ENCODE measurements around the gene GGT6. TPM values are rescaled to one million over a fixed set of nuclear protein-coding genes. Genes with fewer than 3 reads are reported as not detected.
A peak's percentile ranks its signal among the peaks of the same experiment; 100 is the strongest.

Gene GGT6
- polyA plus RNA-seq, 2 donors, result 49.5 to 72.3 TPM

DNA sequence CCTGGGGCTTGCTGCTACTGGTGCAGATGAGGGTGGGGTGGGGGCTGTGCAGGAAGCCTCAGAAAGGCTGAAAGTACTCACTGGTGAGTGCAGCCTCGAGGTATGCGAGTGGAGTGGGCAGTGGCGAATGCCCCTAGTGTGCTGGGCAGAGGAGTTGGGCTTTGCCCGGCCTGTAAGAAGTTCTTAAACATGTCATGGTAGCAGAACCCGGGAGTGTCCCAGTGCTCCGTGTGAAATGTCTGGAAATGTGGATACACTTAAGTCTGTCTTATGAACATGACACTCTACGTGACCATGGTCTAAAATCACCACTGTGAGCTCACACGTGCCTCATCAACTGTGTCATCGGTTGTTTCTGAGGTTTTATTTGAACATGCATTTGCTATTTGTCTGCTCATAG is 25.7 kb upstream of the GGT6 start:
- Histone ChIP-seq H3K36me3 (ENCODE audit: control insufficient read depth in 2 of 2, insufficient read depth in 2 of 2, low read length in 1 of 2) (no peaks in the 10 kb centered on the region), H3K4me3 (ENCODE audit: low read depth in 1 of 2, low read length in 2 of 2) (no peak overlapping the region), H3K27ac (ENCODE audit: low read depth in 2 of 2, low read length in 1 of 2) (peak overlapping the region in 1 of 2 donors; percentile 32), H3K27me3 (ENCODE audit: control insufficient read depth in 1 of 2, insufficient read depth in 2 of 2, low read length in 2 of 2) (peaks cover 0 to 3% of the 10 kb centered on the region in 2 donors), H3K9me3 (ENCODE audit: control insufficient read depth in 2 of 2, insufficient read depth in 1 of 2, low read depth in 1 of 2, low read length in 1 of 2) (no peaks in the 10 kb centered on the region), H3K4me1 (ENCODE audit: control insufficient read depth in 2 of 2, insufficient read depth in 2 of 2, low read length in 1 of 2) (peaks cover 5% of the 10 kb centered on the region in 2 donors)
- WGBS, 2 donors, result 81 to 84% methylated on average over 9 of the region's 9 CpGs

GRCh38 chr17:4585638-4585994 is 25.2 kb upstream of the GGT6 start:
- Histone ChIP-seq H3K4me1 (ENCODE audit: control insufficient read depth in 2 of 2, insufficient read depth in 2 of 2, low read length in 1 of 2) (peaks cover 5% of the 10 kb centered on the region in 2 donors), H3K4me3 (ENCODE audit: low read depth in 1 of 2, low read length in 2 of 2) (peak overlapping the region in 1 of 2 donors; percentile 8), H3K36me3 (ENCODE audit: control insufficient read depth in 2 of 2, insufficient read depth in 2 of 2, low read length in 1 of 2) (no peaks in the 10 kb centered on the region), H3K27me3 (ENCODE audit: control insufficient read depth in 1 of 2, insufficient read depth in 2 of 2, low read length in 2 of 2) (peaks cover 0 to 3% of the 10 kb centered on the region in 2 donors), H3K27ac (ENCODE audit: low read depth in 2 of 2, low read length in 1 of 2) (peak overlapping the region; percentile 32 to 47), H3K9me3 (ENCODE audit: control insufficient read depth in 2 of 2, insufficient read depth in 1 of 2, low read depth in 1 of 2, low read length in 1 of 2) (no peaks in the 10 kb centered on the region)
- WGBS, 2 donors, result 70 to 73% methylated on average over 7 of the region's 7 CpGs

DNA sequence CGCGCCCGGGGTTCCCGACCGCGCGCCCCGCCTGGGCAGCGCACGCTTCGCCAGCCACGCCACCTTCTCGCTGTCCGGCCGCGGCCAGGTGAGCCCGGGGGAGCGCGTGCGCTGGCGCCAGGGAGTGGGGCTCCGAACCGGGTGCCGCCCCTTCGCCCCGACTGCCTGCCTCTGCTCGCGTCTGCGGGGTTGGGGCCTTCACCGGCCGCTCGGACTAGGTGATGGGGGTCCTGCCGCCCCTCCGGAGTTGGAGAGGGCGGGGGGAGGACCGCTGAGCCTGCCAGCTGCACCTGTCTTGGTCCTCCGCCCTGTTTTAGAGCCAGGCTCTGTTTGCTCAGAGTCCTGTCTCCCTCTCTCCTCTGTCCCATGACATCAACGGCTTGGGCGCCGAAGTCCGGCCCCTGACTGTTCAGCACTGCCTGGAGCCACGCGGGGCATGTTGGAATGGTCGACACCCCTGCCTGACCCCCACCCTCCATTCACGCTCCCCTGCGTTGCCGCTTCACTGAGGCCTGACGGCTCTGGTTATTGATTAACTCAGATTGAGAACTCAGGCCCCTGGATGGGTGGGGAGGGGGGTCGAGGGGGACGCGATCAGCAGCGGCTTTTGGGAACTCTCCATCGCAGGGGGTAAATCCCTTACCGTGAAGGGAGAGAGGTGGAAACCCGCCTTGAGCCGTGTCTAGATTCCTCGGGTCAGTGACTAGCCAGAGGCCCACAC is 24.7 kb upstream of the GGT6 start:
- WGBS, 2 donors, result 20 to 21% methylated on average over 39 to 57 of the region's 57 CpGs
- Histone ChIP-seq H3K4me3 (ENCODE audit: low read depth in 1 of 2, low read length in 2 of 2) (peak overlapping the region; percentile 40 to 42), H3K27ac (ENCODE audit: low read depth in 2 of 2, low read length in 1 of 2) (peak overlapping the region in 1 of 2 donors; percentile 47), H3K36me3 (ENCODE audit: control insufficient read depth in 2 of 2, insufficient read depth in 2 of 2, low read length in 1 of 2) (no peaks in the 10 kb centered on the region), H3K4me1 (ENCODE audit: control insufficient read depth in 2 of 2, insufficient read depth in 2 of 2, low read length in 1 of 2) (peaks cover 5% of the 10 kb centered on the region in 2 donors), H3K9me3 (ENCODE audit: control insufficient read depth in 2 of 2, insufficient read depth in 1 of 2, low read depth in 1 of 2, low read length in 1 of 2) (no peaks in the 10 kb centered on the region), H3K27me3 (ENCODE audit: control insufficient read depth in 1 of 2, insufficient read depth in 2 of 2, low read length in 2 of 2) (peaks cover 0 to 3% of the 10 kb centered on the region in 2 donors)

DNA sequence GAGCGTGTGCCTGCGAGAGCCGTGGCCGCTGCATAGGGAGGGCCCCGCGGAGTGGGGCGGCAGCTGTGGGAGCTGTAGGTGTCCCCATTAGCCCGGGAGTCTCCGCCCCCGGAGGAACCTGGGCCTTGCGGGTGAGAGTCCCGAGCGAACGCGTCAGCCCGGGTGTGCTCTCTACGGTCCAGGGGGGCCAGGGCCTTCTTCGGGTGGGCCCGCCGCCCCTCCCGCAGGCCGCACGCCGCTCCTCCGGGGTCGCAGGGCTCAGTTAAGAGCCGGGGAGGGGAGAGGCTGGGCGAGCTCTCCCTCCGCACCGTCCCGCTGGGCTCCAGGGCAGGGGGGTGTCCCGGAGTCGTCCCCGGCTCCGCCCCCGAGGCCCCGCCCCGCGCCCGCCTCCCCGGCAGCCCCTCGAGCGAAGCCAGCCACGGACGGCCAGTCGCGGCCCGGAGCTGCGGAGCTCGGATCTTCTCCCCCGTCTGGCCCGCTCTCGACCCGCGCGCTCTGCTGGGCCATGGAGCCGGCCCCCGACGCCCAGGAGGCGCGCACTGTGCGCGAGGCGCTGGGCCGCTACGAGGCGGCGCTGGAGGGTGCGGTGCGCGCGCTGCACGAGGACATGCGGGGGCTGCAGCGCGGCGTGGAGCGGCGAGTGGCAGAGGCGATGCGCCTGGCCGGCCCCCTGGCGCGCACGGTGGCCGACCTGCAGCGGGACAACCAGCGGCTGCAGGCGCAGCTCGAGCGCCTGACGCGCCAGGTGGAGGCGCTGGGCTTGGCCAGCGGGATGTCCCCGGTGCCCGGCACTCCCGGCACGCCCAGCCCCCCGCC is 23.9 kb upstream of the GGT6 start, which contains the start of gene SMTNL2:
TSS of gene SMTNL2 (plus strand) at position 429 of the 816 bp plus-strand sequence. CDS start at position 506, 77 bp downstream.
- no peaks in the 10 kb centered on the region for H3K36me3 ChIP-seq (ENCODE audit: control insufficient read depth in 2 of 2, insufficient read depth in 2 of 2, low read length in 1 of 2)
- H3K27me3 ChIP-seq (ENCODE audit: control insufficient read depth in 1 of 2, insufficient read depth in 2 of 2, low read length in 2 of 2), result peaks cover 0 to 3% of the 10 kb centered on the region in 2 donors
- H3K4me1 ChIP-seq (ENCODE audit: control insufficient read depth in 2 of 2, insufficient read depth in 2 of 2, low read length in 1 of 2), result peaks cover 5% of the 10 kb centered on the region in 2 donors
- peak within 1 kb of the TSS; percentile 40 to 48 for H3K4me3 ChIP-seq (ENCODE audit: low read depth in 1 of 2, low read length in 2 of 2)
- H3K27ac ChIP-seq (ENCODE audit: low read depth in 2 of 2, low read length in 1 of 2), result peak within 1 kb of the TSS; percentile 31 to 47
- H3K9me3 ChIP-seq (ENCODE audit: control insufficient read depth in 2 of 2, insufficient read depth in 1 of 2, low read depth in 1 of 2, low read length in 1 of 2), result no peaks in the 10 kb centered on the region
- 0 to 1% methylated on average over 68 to 100 of the region's 100 CpGs for WGBS, 2 donors

DNA sequence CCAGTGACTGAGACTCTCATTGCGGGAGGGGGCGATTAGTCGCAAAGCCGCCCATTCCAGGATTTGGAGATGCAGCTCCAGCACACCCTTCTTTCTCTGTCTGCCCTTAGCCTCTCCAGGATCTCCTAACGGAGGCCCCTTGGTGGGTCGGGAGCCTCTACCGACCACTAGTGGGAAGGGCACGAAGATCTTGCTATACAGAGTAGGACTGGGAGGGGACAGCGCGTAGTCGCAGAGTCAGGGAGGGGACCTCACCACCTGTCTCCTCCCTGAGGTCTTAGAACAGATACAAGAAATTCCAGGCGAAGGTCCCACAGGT is 23.4 kb upstream of the GGT6 start:
- Histone ChIP-seq H3K27me3 (ENCODE audit: control insufficient read depth in 1 of 2, insufficient read depth in 2 of 2, low read length in 2 of 2) (peaks cover 0 to 3% of the 10 kb centered on the region in 2 donors), H3K36me3 (ENCODE audit: control insufficient read depth in 2 of 2, insufficient read depth in 2 of 2, low read length in 1 of 2) (no peaks in the 10 kb centered on the region), H3K27ac (ENCODE audit: low read depth in 2 of 2, low read length in 1 of 2) (peak overlapping the region; percentile 31 to 47), H3K4me1 (ENCODE audit: control insufficient read depth in 2 of 2, insufficient read depth in 2 of 2, low read length in 1 of 2) (peaks cover 5% of the 10 kb centered on the region in 2 donors), H3K9me3 (ENCODE audit: control insufficient read depth in 2 of 2, insufficient read depth in 1 of 2, low read depth in 1 of 2, low read length in 1 of 2) (no peaks in the 10 kb centered on the region), H3K4me3 (ENCODE audit: low read depth in 1 of 2, low read length in 2 of 2) (peak overlapping the region; percentile 40 to 48)
- 23 to 24% methylated on average over 12 of the region's 12 CpGs for WGBS, 2 donors

- Histone ChIP-seq H3K4me1 (ENCODE audit: control insufficient read depth in 2 of 2, insufficient read depth in 2 of 2, low read length in 1 of 2) (peaks cover 5% of the 10 kb centered on the region in 2 donors), H3K27ac (ENCODE audit: low read depth in 2 of 2, low read length in 1 of 2) (no peak overlapping the region), H3K27me3 (ENCODE audit: control insufficient read depth in 1 of 2, insufficient read depth in 2 of 2, low read length in 2 of 2) (peaks cover 0 to 3% of the 10 kb centered on the region in 2 donors), H3K9me3 (ENCODE audit: control insufficient read depth in 2 of 2, insufficient read depth in 1 of 2, low read depth in 1 of 2, low read length in 1 of 2) (no peaks in the 10 kb centered on the region), H3K4me3 (ENCODE audit: low read depth in 1 of 2, low read length in 2 of 2) (no peak overlapping the region), H3K36me3 (ENCODE audit: control insufficient read depth in 2 of 2, insufficient read depth in 2 of 2, low read length in 1 of 2) (no peaks in the 10 kb centered on the region)
- WGBS, 2 donors, result 75 to 77% methylated on average over 3 of the region's 3 CpGs
Measured at GRCh38 chr17:4583206-4583605, 22.8 kb upstream of the GGT6 start.

- Histone ChIP-seq H3K27ac (ENCODE audit: low read depth in 2 of 2, low read length in 1 of 2) (no peak overlapping the region), H3K9me3 (ENCODE audit: control insufficient read depth in 2 of 2, insufficient read depth in 1 of 2, low read depth in 1 of 2, low read length in 1 of 2) (no peaks in the 10 kb centered on the region), H3K4me3 (ENCODE audit: low read depth in 1 of 2, low read length in 2 of 2) (no peak overlapping the region), H3K36me3 (ENCODE audit: control insufficient read depth in 2 of 2, insufficient read depth in 2 of 2, low read length in 1 of 2) (no peaks in the 10 kb centered on the region), H3K4me1 (ENCODE audit: control insufficient read depth in 2 of 2, insufficient read depth in 2 of 2, low read length in 1 of 2) (peaks cover 5% of the 10 kb centered on the region in 2 donors), H3K27me3 (ENCODE audit: control insufficient read depth in 1 of 2, insufficient read depth in 2 of 2, low read length in 2 of 2) (peaks cover 0 to 3% of the 10 kb centered on the region in 2 donors)
- WGBS, 2 donors, result 80 to 85% methylated on average over 8 of the region's 8 CpGs
Measured at GRCh38 chr17:4582691-4583090, 22.3 kb upstream of the GGT6 start.

GRCh38 chr17:4582101-4582501 is 21.7 kb upstream of the GGT6 start:
- no peak overlapping the region for H3K27ac ChIP-seq (ENCODE audit: low read depth in 2 of 2, low read length in 1 of 2)
- WGBS, 2 donors, result 55 to 62% methylated on average over 7 of the region's 7 CpGs
- H3K4me3 ChIP-seq (ENCODE audit: low read depth in 1 of 2, low read length in 2 of 2), result no peak overlapping the region
- H3K4me1 ChIP-seq (ENCODE audit: control insufficient read depth in 2 of 2, insufficient read depth in 2 of 2, low read length in 1 of 2), result peaks cover 5% of the 10 kb centered on the region in 2 donors
- no peaks in the 10 kb centered on the region for H3K9me3 ChIP-seq (ENCODE audit: control insufficient read depth in 2 of 2, insufficient read depth in 1 of 2, low read depth in 1 of 2, low read length in 1 of 2)
- H3K36me3 ChIP-seq (ENCODE audit: control insufficient read depth in 2 of 2, insufficient read depth in 2 of 2, low read length in 1 of 2), result no peaks in the 10 kb centered on the region
- peaks cover 0 to 3% of the 10 kb centered on the region in 2 donors for H3K27me3 ChIP-seq (ENCODE audit: control insufficient read depth in 1 of 2, insufficient read depth in 2 of 2, low read length in 2 of 2)

- Histone ChIP-seq H3K27me3 (ENCODE audit: control insufficient read depth in 1 of 2, insufficient read depth in 2 of 2, low read length in 2 of 2) (peaks cover 0 to 3% of the 10 kb centered on the region in 2 donors), H3K4me1 (ENCODE audit: control insufficient read depth in 2 of 2, insufficient read depth in 2 of 2, low read length in 1 of 2) (peaks cover 5% of the 10 kb centered on the region in 2 donors), H3K9me3 (ENCODE audit: control insufficient read depth in 2 of 2, insufficient read depth in 1 of 2, low read depth in 1 of 2, low read length in 1 of 2) (no peaks in the 10 kb centered on the region), H3K36me3 (ENCODE audit: control insufficient read depth in 2 of 2, insufficient read depth in 2 of 2, low read length in 1 of 2) (no peaks in the 10 kb centered on the region), H3K27ac (ENCODE audit: low read depth in 2 of 2, low read length in 1 of 2) (no peak overlapping the region), H3K4me3 (ENCODE audit: low read depth in 1 of 2, low read length in 2 of 2) (no peak overlapping the region)
- WGBS, 2 donors, result 57 to 65% methylated on average over 7 of the region's 7 CpGs
Measured at GRCh38 chr17:4580291-4580690, 19.9 kb upstream of the GGT6 start.

Measured in esophagus (tissue), 2 donors.